HepG2 (cell line): Measurements from ENCODE around the gene ARHGEF9. TPM values are rescaled to one million over a fixed set of nuclear protein-coding genes. Genes with fewer than 3 reads are reported as not detected.

Experiments used
- ATAC-seq: fragments of 200-7000 bp; cut with Tn5 transposase; 3 replicates; pipeline ENCODE4 v1.9.1; 2020; ENCODE audit warnings: mild to moderate bottlenecking, moderate library complexity
- BruUV-seq: library from RNA; stranded (reverse); fragments of 400-500 nt; replicated peaks from 2 replicates; lab custom pipeline; 2021; lab: Mats Ljungman, UMichigan
- CTCF ChIA-PET: fragments of 300-600 bp; formaldehyde crosslinking; extraction: SDS; loops from one replicate; lab custom pipeline; 2021; ENCODE audit warnings: low total read pairs, inconsistent platforms, low intra/inter-chr PET ratio; lab: Yijun Ruan, JAX
- POLR2A ChIA-PET: fragments of 350-600 bp; sonication (Branson Sonifier 250); formaldehyde crosslinking; loops from one replicate; lab custom pipeline; 2020; ENCODE audit warnings: antibody characterized with exemption, inconsistent platforms; lab: Yijun Ruan, JAX
- DNase-seq: peaks from one replicate; pipeline ENCODE4 v3.0.0-alpha.2; 2015; ENCODE audit warnings: low spot score
- FAIRE-seq: peaks from 3 replicates; lab custom pipeline; 2011; peaks lifted over from hg19 to GRCh38; lab: Jason Lieb, UNC
- H2AFZ ChIP-seq: one replicate; pipeline ENCODE4 v1.6.1; 2011; ENCODE audit warnings: low read length, inconsistent platforms
- H3K27ac ChIP-seq: fragments of 300-600 bp; 3 replicates; pipeline ENCODE4 v1.8.0; 2011; ENCODE audit warnings: mixed run types, mild to moderate bottlenecking, mixed read lengths, low read length, inconsistent platforms; ENCODE audit not compliant: insufficient read depth; ENCODE audit errors: extremely low read length
- H3K27me3 ChIP-seq, 2 experiments: fragments of 200-600 bp in 1 of 2; 2 replicates in 1 of 2; 3 replicates in 1 of 2; pipeline versions ENCODE4 v1.6.0 to v1.8.0; 2011; ENCODE audit warnings: low read length in 2 of 2, mild to moderate bottlenecking in 2 of 2, moderate library complexity in 2 of 2, inconsistent platforms in 1 of 2; ENCODE audit not compliant: insufficient read depth in 2 of 2, control insufficient read depth in 1 of 2
- H3K36me3 ChIP-seq, 2 experiments: fragments of 200-600 bp in 1 of 2; replicated peaks in 1 of 2; 2 replicates in 1 of 2; 3 replicates in 1 of 2; pipeline versions ENCODE4 v1.5.1 to v1.8.0; 2011; ENCODE audit warnings: low read length in 2 of 2, inconsistent platforms in 1 of 2; ENCODE audit not compliant: insufficient read depth in 2 of 2, control insufficient read depth in 1 of 2
- H3K4me1 ChIP-seq: 2 replicates; pipeline ENCODE4 v1.5.1; 2012; ENCODE audit warnings: low read length, inconsistent platforms; ENCODE audit not compliant: insufficient read depth
- H3K4me2 ChIP-seq: 2 replicates; pipeline ENCODE4 v1.6.0; 2011; ENCODE audit warnings: low read depth, low read length, inconsistent platforms
- H3K4me3 ChIP-seq, 3 experiments: fragments of 200-600 bp in 1 of 3; sonication (generic), shearing (Covaris generic) in 1 of 3; replicated peaks in 1 of 3; 2 replicates each; pipeline ENCODE4 v1.5.1; 2011 to 2016; ENCODE audit warnings: low read length in 3 of 3, inconsistent platforms in 2 of 3, low read depth in 2 of 3, mild to moderate bottlenecking in 2 of 3, control low read depth in 1 of 3, mixed read lengths in 1 of 3; ENCODE audit not compliant: insufficient read depth in 1 of 3
- H3K79me2 ChIP-seq: one replicate; pipeline ENCODE4 v1.6.1; 2011; ENCODE audit warnings: low read length, inconsistent platforms; ENCODE audit not compliant: insufficient read depth
- H3K9ac ChIP-seq: 2 replicates; pipeline ENCODE4 v1.6.0; 2011; ENCODE audit warnings: mild to moderate bottlenecking, low read depth, low read length, inconsistent platforms; ENCODE audit not compliant: insufficient read depth
- H3K9me3 ChIP-seq: 2 replicates; pipeline ENCODE4 v1.5.1; 2012; ENCODE audit warnings: mild to moderate bottlenecking, low read length
- H4K20me1 ChIP-seq: 2 replicates; pipeline ENCODE4 v1.6.0; 2011; ENCODE audit warnings: inconsistent platforms, mild to moderate bottlenecking, low read length, moderate library complexity; ENCODE audit not compliant: insufficient read depth
- AGO1 ChIP-seq: fragments of 200-400 bp; formaldehyde crosslinking; IDR thresholded peaks from 2 replicates; pipeline ENCODE4 v1.6.1; 2017; ENCODE audit warnings: mild to moderate bottlenecking, low read depth, low read length, moderate library complexity; ENCODE audit not compliant: poor library complexity, severe bottlenecking
- ESRRA ChIP-seq: sonication (generic); formaldehyde crosslinking; IDR thresholded peaks from 2 replicates; pipeline ENCODE4 v1.5.1; 2020; ENCODE audit warnings: mild to moderate bottlenecking, low read depth, missing genetic modification reagents
- HNF4A ChIP-seq: sonication (generic); formaldehyde crosslinking; IDR thresholded peaks from 2 replicates; pipeline ENCODE4 v1.4.0; 2020; ENCODE audit warnings: missing genetic modification reagents
- KIAA2018 ChIP-seq: sonication (generic); formaldehyde crosslinking; IDR thresholded peaks from 2 replicates; pipeline ENCODE4 v1.5.0; 2020; ENCODE audit warnings: mild to moderate bottlenecking, missing genetic modification reagents, borderline replicate concordance
- MAX ChIP-seq: IDR thresholded peaks from 2 replicates; pipeline ENCODE4 v1.6.1; 2012; ENCODE audit warnings: inconsistent platforms
- MIER2 ChIP-seq: IDR thresholded peaks from 2 replicates; pipeline ENCODE4 v1.6.1; 2016; ENCODE audit warnings: missing biosample characterization, missing genetic modification reagents
- SRY ChIP-seq: sonication (generic); formaldehyde crosslinking; IDR thresholded peaks from 2 replicates; pipeline ENCODE4 v1.8.0; 2022; ENCODE audit warnings: mild to moderate bottlenecking, missing genetic modification reagents
- TCF12 ChIP-seq, 2 experiments: fragments of 450-650 bp in 1 of 2; sonication (generic) in 1 of 2; formaldehyde crosslinking in 1 of 2; IDR thresholded peaks; 2 replicates each; pipeline versions ENCODE4 v1.6.1 to v1.8.0; 2017 to 2022; ENCODE audit warnings: antibody characterized with exemption in 1 of 2, mild to moderate bottlenecking in 1 of 2, missing genetic modification reagents in 1 of 2, moderate library complexity in 1 of 2
- WGBS: methylation state at CpG from one replicate; pipeline ENCODE4 v1.1.6; 2017; ENCODE audit warnings: low lambda C conversion rate; 5-methylcytosine and 5-hydroxymethylcytosine counted together
- in situ Hi-C: cut with HindIII; loops from 2 replicates; pipeline ENCODE4 v1.10.0; 2017; ENCODE audit warnings: low pct_unique_long_range_greater_than_20kb; ENCODE audit not compliant: extremely low pct_ligation_motif_present
- intact Hi-C: fragments of 100-400 bp; cut with micrococcal nuclease; formaldehyde crosslinking; loops from one replicate; pipeline ENCODE4 v1.10.0; 2022; ENCODE audit not compliant: unreplicated experiment
- polyA plus RNA-seq, 8 experiments: library from polyadenylated mRNA; depleted of rRNA in 3 of 8; stranded (reverse) in 7 of 8; unstranded in 1 of 8; fragments of >200 nt; fragmentation: Illumina TruSeq in 4 of 8; extraction: Trizol in 4 of 8; gene quantifications; 2 replicates each; pipeline versions ENCODE4 v1.2.1 to v1.2.3, GENCODE V29; 2011 to 2016; ENCODE audit warnings: low read depth in 4 of 8, missing spikeins in 1 of 8, mixed read lengths in 1 of 8; ENCODE audit not compliant: insufficient read depth in 1 of 8
- total RNA-seq, 5 experiments: library from RNA; depleted of rRNA; stranded (reverse); fragments of >200 nt; fragmentation: Illumina TruSeq; extraction: Trizol; gene quantifications; 2 replicates each; pipeline ENCODE4 v1.2.3, GENCODE V29; 2016; ENCODE audit warnings: low read depth in 1 of 5
- TF ChIP-seq, protein P1 (sequence below): sonication (generic); formaldehyde crosslinking; IDR thresholded peaks from 2 replicates; pipeline ENCODE4 v1.8.0; 2022; ENCODE audit warnings: missing genetic modification reagents, mild to moderate bottlenecking, moderate library complexity, borderline replicate concordance
- TF ChIP-seq, protein P2 (sequence below): sonication (generic); formaldehyde crosslinking; IDR thresholded peaks from 2 replicates; pipeline ENCODE4 v1.5.0; 2020; ENCODE audit warnings: missing genetic modification reagents
- TF ChIP-seq, protein P3 (sequence below): sonication (generic); formaldehyde crosslinking; IDR thresholded peaks from 2 replicates; pipeline ENCODE4 v1.5.1; 2020; ENCODE audit warnings: mild to moderate bottlenecking, missing genetic modification reagents, borderline replicate concordance

ARHGEF9 gene
- total and polyA plus RNA-seq, 2 of the 13 experiments (the other 11 are each of a cell fraction or from before 2014, with no cell fraction given), result 0.91 to 1.8 TPM

- intact Hi-C loops (no loop called here), in situ Hi-C loops (no loop called here)
- H3K4me1 ChIP-seq, result 0 out of 2 replicates have a peak, but pooled peaks cover 5% of the 10 kb centered on the region
- CTCF ChIA-PET, result no interaction called here
- POLR2A ChIA-PET, result no interaction called here
- H4K20me1 ChIP-seq, result no peaks in the 10 kb centered on the region
- no peak overlapping the region for H3K27ac ChIP-seq
- WGBS, result 7% methylated on average over 1 of the region's 3 CpGs
- H2AFZ ChIP-seq, result no peak overlapping the region
- FAIRE-seq (no peak), ATAC-seq (no peak), DNase-seq (no peak)
- H3K4me3 ChIP-seq, result no peak overlapping the region
- H3K36me3 ChIP-seq, result no peaks in the 10 kb centered on the region
- H3K4me2 ChIP-seq, result no peak overlapping the region
- H3K9me3 ChIP-seq, result no peaks in the 10 kb centered on the region
- no peaks in the 10 kb centered on the region for H3K79me2 ChIP-seq
- no TSS peak for BruUV-seq
- no peaks in the 10 kb centered on the region for H3K27me3 ChIP-seq
- no peak overlapping the region for H3K9ac ChIP-seq
- TF ChIP-seq MAX (no peak), HNF4A (CRISPR knock-in tag) (no peak), SRY (CRISPR knock-in tag) (no peak), KIAA2018 (CRISPR knock-in tag) (no peak), ESRRA (CRISPR knock-in tag) (no peak), MIER2 (CRISPR knock-in tag) (no peak), AGO1 (no peak), TCF12 (IDR thresholded peaks at IDR 0.05) (no peak), TCF12 (CRISPR knock-in tag; IDR thresholded peaks at IDR 0.05) (no peak)
- TF ChIP-seq, protein P1, sequence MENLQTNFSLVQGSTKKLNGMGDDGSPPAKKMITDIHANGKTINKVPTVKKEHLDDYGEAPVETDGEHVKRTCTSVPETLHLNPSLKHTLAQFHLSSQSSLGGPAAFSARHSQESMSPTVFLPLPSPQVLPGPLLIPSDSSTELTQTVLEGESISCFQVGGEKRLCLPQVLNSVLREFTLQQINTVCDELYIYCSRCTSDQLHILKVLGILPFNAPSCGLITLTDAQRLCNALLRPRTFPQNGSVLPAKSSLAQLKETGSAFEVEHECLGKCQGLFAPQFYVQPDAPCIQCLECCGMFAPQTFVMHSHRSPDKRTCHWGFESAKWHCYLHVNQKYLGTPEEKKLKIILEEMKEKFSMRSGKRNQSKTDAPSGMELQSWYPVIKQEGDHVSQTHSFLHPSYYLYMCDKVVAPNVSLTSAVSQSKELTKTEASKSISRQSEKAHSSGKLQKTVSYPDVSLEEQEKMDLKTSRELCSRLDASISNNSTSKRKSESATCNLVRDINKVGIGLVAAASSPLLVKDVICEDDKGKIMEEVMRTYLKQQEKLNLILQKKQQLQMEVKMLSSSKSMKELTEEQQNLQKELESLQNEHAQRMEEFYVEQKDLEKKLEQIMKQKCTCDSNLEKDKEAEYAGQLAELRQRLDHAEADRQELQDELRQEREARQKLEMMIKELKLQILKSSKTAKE (CRISPR knock-in tag), result no peak
- TF ChIP-seq, protein P2, sequence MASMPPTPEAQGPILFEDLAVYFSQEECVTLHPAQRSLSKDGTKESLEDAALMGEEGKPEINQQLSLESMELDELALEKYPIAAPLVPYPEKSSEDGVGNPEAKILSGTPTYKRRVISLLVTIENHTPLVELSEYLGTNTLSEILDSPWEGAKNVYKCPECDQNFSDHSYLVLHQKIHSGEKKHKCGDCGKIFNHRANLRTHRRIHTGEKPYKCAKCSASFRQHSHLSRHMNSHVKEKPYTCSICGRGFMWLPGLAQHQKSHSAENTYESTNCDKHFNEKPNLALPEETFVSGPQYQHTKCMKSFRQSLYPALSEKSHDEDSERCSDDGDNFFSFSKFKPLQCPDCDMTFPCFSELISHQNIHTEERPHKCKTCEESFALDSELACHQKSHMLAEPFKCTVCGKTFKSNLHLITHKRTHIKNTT (CRISPR knock-in tag), result no peak
- TF ChIP-seq, protein P3, sequence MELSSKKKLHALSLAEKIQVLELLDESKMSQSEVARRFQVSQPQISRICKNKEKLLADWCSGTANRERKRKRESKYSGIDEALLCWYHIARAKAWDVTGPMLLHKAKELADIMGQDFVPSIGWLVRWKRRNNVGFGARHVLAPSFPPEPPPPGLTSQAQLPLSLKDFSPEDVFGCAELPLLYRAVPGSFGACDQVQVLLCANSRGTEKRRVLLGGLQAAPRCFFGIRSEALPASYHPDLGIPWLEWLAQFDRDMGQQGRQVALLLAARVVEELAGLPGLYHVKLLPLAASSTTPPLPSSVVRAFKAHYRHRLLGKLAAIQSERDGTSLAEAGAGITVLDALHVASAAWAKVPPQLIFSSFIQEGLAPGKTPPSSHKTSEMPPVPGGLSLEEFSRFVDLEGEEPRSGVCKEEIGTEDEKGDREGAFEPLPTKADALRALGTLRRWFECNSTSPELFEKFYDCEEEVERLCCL (CRISPR knock-in tag), result no peak
Observed at GRCh38 chrX:63750811-63751210, 34.2 kb downstream of the ARHGEF9 start.
